HG03103 (cell line): ENCODE results near the gene MGARP.
"Not testable (repeated sequence)": the region's sequence is repeated elsewhere in the genome, so short reads cannot be mapped to it uniquely, and the experiment has no call there.

Source experiments
- ATAC-seq: cut with Tn5 transposase; IDR thresholded peaks from one replicate; pipeline ENCODE4 v1.9.1; 2021; ENCODE audit warnings: low read depth; ENCODE audit not compliant: unreplicated experiment

The MGARP gene

DNA sequence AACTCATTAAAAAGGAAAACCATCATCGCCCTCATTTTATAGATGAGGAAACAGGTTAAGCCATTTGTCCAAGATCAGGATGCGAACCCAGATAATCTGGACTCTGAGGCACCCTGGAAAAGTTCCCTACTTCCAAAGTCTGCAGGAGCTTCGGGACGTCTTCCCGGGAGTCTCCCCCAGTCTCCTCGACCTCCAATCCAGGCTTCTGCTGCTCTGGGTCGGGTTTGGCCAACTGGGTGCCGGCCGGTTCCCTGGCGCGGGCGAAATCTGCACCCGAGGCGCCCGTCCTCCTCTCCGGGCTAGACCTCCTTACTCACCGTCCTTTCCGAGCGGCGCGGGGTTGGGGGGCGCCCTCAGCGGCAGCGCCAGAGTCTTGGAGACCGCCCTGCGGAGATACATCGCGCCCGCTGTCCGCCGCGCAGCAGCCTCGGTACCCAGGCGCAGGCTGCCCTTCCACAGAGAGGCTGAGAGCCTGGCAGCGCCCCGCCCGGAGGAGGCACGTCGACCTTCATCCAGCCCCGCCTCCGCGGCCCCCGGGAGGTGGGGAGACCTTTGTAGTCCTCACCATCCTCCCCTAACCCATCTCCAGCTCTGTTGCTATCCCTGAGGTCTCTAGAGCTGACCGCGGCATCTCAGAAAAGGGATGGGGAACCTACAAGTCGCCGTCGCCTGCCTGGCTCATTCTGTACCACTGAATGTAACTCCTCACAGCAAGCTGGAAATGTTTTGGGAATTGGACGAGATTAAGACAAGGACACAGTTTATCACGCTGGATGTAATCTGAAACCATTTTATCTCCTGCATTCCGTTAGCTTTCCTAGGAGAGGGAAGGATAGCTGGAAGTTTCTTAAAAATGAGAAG is at the start of gene MGARP:
Gene MGARP, minus strand, starts transcription at position 466 of the 861 bp plus-strand sequence. Its CDS starts 67 bp downstream, at position 399.
- ATAC-seq: no peak

GRCh38 chr4:139329665-139330200 is 49.7 kb upstream of the MGARP start:
- no peak for ATAC-seq

DNA sequence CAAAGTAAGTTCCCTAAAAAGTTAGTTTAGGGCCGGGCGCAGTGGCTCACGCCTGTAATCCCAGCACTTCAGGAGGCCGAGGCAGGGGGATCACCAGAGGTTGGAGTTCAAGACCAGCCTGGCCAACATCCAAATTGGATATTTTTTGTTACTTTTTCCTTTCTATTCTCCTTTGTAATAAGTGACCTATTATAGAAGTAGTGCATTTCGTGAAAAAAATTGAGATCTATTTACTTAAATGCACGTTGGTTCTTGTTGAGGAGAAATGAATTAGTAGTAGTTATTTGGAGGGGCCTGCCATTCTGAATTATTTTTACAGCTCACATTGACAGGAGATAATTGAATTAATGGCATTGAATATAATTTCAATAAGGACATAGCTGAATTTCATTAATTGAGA is 44.6 kb upstream of the MGARP start:
- ATAC-seq: no peak

GRCh38 chr4:139322541-139322940 is 42.5 kb upstream of the MGARP start:
- ATAC-seq: not testable (repeated sequence)

- not testable (repeated sequence) for ATAC-seq
These were observed 42.0 kb upstream of the MGARP start for GRCh38 chr4:139322070-139322469.

- no peak for ATAC-seq
These were observed 39.5 kb upstream of the MGARP start for GRCh38 chr4:139319571-139319970.

DNA sequence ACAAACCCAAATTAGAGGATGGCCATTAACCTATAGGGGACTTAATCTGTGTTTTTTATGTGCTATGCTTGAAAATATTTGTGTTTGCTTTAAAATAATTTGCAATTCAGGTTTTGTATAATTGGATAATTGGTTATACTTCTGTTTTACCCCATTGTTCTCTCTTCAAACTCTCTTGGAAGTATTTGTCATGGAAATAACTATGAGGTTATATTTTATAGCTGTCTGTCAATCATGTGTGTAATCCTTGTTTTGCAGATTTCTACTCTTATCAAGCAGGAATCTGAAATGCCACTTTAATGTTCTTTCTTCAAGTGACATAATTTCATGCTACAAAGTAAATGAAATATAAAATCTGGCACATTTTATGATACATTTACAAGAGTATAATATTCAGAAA is 37.6 kb upstream of the MGARP start:
- ATAC-seq: no peak

DNA sequence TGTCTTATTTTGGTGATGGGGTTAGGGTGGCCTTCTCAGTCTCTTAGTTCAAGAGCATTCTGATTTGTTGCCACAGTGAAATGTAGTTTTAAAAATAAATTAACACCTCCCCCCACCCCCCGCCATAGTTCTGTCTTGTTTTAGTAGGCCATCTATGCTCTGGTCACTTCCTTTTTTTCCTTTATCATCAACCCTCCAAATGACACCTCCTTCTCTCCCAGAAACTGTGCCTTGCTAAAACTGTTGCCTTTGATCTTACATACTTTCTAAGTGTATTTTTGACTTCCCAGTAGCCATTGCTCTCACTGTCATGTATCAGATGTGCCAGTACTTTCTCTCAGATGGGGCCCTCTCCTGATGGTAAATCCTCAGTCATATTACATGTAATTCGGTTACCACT is 36.7 kb upstream of the MGARP start:
- ATAC-seq: no peak

GRCh38 chr4:139315221-139315675 is 35.2 kb upstream of the MGARP start:
- peak; percentile 64 for ATAC-seq

DNA sequence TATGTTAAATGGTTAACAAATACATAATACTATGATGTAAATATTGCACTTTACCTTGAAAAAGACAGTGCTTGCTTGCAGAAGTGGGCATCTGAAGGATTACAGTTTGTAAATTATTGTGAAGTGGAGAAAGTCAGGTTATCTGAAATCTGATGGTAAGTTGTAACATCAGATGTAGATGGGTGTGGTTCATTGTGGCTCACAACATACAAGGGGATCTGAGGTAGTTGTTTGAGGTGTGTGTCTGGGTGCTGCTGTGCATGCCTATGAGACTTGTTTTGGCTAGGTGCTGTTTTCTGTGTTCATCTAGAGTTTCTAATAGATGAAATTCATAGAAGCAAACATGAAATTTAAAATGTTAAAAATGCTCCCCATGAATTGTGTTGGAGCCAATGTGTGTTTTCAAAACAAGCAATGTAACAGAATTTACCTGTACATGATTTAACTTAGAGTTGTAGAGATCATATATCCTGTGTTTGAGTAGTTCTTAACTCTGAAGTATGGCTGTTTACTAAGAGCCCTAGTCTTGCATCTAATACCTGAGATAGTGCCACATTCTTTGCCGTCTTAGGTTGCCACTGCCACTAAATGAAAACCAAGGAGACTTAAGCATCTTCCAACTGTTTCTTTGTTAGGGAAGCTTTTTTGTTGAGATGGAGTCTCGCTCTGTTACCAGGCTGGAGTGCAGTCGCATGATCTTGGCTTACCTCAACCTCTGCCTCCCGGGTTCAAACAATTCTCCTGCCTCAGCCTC is 34.2 kb upstream of the MGARP start:
- no peak for ATAC-seq

- ATAC-seq: not testable (repeated sequence)
These were observed 33.4 kb upstream of the MGARP start for GRCh38 chr4:139313414-139313813.

- no peak for ATAC-seq
These were observed 32.7 kb upstream of the MGARP start for GRCh38 chr4:139312552-139313332.

DNA sequence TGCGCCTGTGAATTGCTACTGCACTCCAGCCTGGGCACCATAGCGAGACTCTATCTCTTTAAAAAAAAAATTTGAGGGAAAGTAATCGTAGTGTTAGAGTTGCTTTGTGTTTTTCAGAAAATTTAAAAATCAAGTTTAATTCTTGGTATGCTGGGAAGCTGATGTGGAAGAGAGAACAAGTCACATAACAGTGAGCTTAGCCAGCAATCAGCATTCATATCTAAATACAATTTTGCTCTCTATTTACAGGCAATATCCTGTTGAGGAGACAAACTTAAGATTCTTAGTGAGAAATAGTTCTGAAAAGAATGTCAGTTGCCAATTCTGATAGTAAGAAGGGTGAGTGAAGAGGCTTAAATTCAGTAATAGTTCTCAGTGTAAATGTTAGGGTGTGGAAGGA is 31.9 kb upstream of the MGARP start:
- no peak for ATAC-seq

GRCh38 chr4:139304920-139305319 is 24.9 kb upstream of the MGARP start:
- no peak for ATAC-seq

- ATAC-seq: peak; percentile 31
These were observed 22.0 kb upstream of the MGARP start, which contains the start of gene NDUFC1 for GRCh38 chr4:139301821-139302611. Gene NDUFC1, minus strand, starts transcription at chr4:139302477. Its CDS starts 6,679 bp downstream, at chr4:139295798.

GRCh38 chr4:139301113-139301820 is 21.2 kb upstream of the MGARP start, which contains the start of gene NAA15:
Gene NAA15, plus strand, starts transcription at chr4:139301505. Its CDS starts 273 bp downstream, at chr4:139301778.
- peak; percentile 77 for ATAC-seq

GRCh38 chr4:139300431-139301112 is 20.5 kb upstream of the MGARP start:
- peak; percentile 4 for ATAC-seq

- no peak for ATAC-seq
These were observed 19.5 kb upstream of the MGARP start for GRCh38 chr4:139299536-139299935.
